T-helper 2 cell treated with Interferon-gamma antibody and Interleukin-4, amounts not matched to agents 5 μg/mL and 100 μg/mL, for 36 hours (primary cell): Measurements from ENCODE around the gene CDT1.
A peak's percentile ranks its signal among the peaks of the same experiment; 100 is the strongest.

ENCODE experiments used
- DNase-seq: peaks from one replicate; pipeline ENCODE4 v3.0.0; 2021; ENCODE audit warnings: low spot score
- H3K27ac Mint-ChIP-seq: one replicate; pipeline ENCODE4 v1.8.0; 2021; ENCODE audit warnings: mild to moderate bottlenecking, mixed read lengths
- H3K27me3 Mint-ChIP-seq: one replicate; pipeline ENCODE4 v1.8.0; 2021; ENCODE audit warnings: low read depth, mixed read lengths
- H3K36me3 Mint-ChIP-seq: one replicate; pipeline ENCODE4 v1.8.0; 2021; ENCODE audit warnings: low read depth, mixed read lengths
- H3K4me1 Mint-ChIP-seq: one replicate; pipeline ENCODE4 v1.8.0; 2021; ENCODE audit warnings: low read depth, mixed read lengths
- H3K4me3 Mint-ChIP-seq: one replicate; pipeline ENCODE4 v1.8.0; 2022; ENCODE audit warnings: mild to moderate bottlenecking, moderate library complexity, mixed read lengths
- H3K9me3 Mint-ChIP-seq: one replicate; pipeline ENCODE4 v1.8.0; 2021; ENCODE audit warnings: mixed read lengths

Gene CDT1

DNA sequence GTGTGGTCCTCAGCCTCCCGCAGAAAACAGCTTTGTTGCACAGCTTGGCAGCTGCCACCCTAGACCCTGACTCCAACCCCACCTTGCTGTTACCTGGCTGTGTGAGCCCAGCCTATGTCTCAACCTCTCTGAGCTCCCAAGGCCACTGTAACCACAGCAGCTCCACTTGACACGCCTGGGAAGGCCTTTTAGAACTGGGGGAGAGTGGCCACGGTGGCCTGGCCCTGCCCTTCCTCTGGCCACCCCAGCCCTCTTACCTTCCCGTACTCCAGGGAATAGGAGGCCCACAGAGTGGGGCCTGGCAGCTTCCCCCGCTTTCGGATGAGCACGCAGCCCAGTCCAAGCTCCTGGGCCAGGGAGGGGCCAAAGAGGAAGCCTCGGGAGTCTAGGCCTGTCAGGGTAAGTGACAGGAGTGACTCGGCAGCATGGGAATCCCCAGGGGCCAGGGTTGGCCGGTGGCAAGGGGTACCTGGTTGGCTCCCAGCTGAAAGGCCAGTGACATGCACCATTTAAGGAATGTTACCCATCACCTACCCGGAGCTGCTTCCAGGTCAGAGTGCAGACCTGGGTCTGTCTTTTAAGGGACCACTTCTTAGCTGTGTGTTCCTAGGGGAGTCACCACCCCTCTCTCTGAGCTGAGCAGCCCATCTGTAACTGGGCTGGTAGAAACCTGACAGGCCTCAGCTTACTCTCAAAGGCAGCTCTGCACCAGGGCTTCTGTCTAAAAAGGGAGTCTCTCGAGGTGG is 6.8 kb downstream of the CDT1 start:
- H3K4me3 Mint-ChIP-seq: peak overlapping the region; percentile 90
- peaks cover 27% of the 10 kb centered on the region for H3K36me3 Mint-ChIP-seq
- peak overlapping the region; percentile 85 for H3K27ac Mint-ChIP-seq
- no peaks in the 10 kb centered on the region for H3K27me3 Mint-ChIP-seq
- no peak for DNase-seq
- H3K9me3 Mint-ChIP-seq: no peaks in the 10 kb centered on the region
- H3K4me1 Mint-ChIP-seq: peaks cover 13% of the 10 kb centered on the region

DNA sequence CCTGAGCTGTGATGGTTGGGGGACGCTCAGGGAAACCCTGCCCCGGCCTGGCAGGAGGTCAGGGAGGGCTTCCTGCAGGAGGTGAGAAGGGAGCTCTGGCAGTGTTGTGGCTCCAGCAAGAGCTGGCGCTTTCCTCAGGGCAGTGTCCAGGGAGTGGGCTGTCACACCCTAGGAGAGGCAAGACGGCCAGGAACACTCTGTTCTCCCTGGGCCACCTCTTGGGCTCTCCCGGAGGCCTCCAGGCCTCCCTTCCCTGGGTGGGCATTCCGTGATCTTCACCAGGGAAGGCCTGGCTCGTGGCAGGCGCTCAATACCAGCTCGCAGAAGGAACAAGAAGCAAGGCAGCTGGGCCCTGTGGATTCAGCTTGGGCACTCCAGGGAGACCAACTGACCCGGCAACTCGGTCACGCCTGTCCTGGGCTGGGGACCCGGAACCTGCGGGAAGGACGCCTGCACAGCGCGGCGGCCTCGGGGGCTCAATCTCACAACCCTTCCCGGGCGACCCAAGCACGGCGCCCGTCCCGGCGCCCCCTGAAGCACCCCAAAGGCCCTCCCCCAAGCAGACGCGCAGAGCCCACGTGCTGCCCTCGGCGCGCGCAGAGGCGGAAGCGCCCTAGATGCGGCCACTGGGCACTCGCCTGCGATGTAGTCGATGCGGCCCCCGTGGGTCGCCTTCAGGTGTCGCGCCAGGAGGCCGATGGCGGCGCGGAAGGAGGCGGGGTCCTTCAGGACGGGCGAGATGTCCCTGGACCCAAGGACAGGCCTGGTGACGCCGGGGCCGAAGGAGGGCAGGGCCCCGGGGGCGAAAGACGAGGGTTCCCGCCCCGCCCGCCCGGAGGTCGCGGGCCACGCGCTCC is 7.6 kb downstream of the CDT1 start:
- no peaks in the 10 kb centered on the region for H3K9me3 Mint-ChIP-seq
- H3K4me1 Mint-ChIP-seq: peaks cover 13% of the 10 kb centered on the region
- H3K36me3 Mint-ChIP-seq: peaks cover 27% of the 10 kb centered on the region
- no peaks in the 10 kb centered on the region for H3K27me3 Mint-ChIP-seq
- H3K4me3 Mint-ChIP-seq: peak overlapping the region; percentile 90
- DNase-seq: peak; percentile 70
- H3K27ac Mint-ChIP-seq: peak overlapping the region; percentile 92

DNA sequence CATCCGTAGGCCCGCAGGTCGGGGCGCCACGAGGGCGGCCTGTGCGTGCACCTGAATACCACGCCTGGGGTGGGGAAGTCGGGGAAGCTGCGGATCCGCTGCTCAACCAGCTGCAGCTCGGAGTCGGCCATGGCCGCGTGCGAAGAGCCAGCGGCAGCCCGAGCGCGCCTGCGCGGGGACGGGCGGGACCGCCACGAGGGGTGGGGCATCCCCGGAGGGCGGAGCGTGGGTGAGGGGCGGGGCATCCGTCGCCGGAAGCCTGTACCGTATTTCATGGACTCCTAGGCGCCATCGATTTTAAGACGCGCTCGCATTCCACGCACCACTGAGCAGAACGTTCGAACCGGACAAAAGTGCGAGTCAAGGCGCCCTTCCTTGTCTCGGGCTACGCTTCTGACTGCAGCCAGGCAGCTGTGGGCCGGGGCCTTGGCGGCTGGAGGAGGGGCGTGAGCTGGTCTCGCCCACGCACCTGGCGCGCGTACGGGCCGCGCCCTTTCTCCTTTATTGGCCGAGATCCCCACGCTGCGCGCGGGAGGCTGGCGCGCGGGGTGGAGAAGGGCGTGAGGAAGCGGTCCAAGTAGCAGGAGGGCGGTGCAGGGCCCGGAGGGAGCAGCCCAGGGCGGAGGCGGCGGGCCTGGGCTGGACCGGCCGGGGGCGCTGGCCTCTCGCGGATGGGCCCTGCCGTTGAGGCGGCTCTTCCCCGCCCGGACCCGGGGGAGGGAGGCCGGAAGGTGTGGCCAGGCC is 8.4 kb downstream of the CDT1 start, which contains the start of gene APRT:
Gene APRT (minus strand): TSS at position 160 of the 744 bp plus-strand sequence. CDS start 29 bp downstream, at position 131.
- Mint-ChIP-seq H3K27me3 (no peaks in the 10 kb centered on the region), H3K27ac (peak within 1 kb of the TSS; percentile 99), H3K36me3 (peaks cover 25% of the 10 kb centered on the region), H3K4me3 (peak within 1 kb of the TSS; percentile 94), H3K9me3 (no peaks in the 10 kb centered on the region), H3K4me1 (peaks cover 13% of the 10 kb centered on the region)
- DNase-seq: peak; percentile 95

DNA sequence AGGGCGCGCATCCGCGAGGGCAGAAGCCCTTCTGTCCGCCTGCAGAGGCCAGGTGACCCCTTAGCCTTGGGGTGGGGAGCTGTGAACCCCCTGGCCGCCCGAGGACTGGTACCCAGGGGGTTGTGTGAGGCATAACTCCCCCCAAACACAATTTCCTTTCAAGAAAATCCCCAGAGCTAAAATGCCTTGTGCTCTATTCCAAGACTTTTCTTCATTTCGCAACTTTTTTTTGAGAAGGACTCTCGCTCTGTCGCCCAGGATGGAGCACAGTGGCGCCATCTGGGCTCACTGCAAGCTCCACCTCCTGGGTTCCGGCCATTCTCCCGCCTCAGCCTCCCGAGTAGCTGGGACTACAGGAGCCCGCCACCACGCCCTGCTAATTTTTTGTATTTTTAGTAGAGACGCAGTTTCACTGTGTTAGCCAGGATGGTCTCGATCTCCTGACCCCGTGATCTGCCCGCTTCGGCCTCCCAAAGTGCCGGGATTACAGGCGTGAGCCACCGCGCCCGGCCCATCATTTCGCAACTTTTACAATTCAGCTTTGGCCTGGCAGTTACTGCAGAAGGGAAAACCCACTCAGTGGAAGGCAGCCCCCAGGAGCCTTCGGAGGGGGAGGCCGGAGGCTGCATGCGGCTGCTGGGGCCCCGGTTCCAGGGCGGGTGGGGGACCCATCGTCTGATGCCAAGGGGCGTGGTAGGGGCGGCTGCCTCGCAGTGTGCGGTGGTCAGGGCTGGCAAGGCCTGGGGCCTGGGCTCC is 9.1 kb downstream of the CDT1 start:
- peak overlapping the region; percentile 85 for H3K4me3 Mint-ChIP-seq
- H3K27me3 Mint-ChIP-seq: no peaks in the 10 kb centered on the region

DNA sequence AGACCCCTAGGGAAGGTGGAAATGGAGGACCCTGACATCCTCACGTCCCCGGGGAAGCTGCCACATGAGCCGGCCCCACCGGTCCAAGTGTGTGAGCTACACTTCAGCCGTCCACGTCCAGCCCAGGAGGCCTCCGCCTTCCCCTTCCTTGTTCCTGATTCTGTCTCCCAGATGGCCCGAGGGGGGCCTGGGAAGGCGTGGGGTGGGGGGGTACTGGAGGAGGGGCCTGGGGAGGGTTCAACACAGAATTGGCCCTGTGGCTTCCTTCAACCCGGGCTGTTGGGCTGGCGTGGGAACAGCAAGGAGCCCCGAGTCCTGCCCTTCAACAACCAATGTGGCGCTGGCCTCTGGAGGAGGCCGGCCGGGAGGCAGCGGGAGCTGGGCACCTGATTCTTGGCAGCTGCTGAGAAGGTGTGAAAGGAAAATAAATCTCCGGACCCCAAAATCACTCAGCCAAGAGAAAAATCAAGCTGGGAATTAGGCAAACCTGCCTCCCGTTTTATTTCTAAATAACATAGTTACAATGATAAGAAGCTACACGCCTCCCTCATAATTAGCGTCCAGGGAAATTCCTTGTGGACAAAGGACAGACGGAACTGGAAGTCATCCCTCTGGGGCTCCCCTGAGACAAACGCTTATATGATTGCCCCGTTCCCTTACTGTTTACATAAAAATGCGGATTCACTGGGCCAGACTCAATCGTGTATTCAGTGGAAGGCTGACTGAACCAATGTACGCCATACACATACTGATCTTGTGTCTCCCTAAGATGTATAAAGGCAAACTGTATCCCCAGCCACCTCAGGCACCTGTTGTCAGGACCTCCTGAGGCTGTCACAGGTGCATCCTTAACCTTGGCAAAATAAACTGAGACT is 9.9 kb downstream of the CDT1 start:
- Mint-ChIP-seq H3K4me1 (peaks cover 13% of the 10 kb centered on the region), H3K9me3 (no peaks in the 10 kb centered on the region), H3K27me3 (no peaks in the 10 kb centered on the region), H3K36me3 (peaks cover 14% of the 10 kb centered on the region), H3K27ac (peak overlapping the region; percentile 23), H3K4me3 (peak overlapping the region; percentile 19)
- DNase-seq: no peak

More for the DNA sequence above, 9.1 kb downstream of the CDT1 start:
- H3K9me3 Mint-ChIP-seq: no peaks in the 10 kb centered on the region
- peaks cover 13% of the 10 kb centered on the region for H3K4me1 Mint-ChIP-seq
- H3K36me3 Mint-ChIP-seq: peaks cover 22% of the 10 kb centered on the region
- H3K27ac Mint-ChIP-seq: peak overlapping the region; percentile 92
- no peak for DNase-seq

DNA sequence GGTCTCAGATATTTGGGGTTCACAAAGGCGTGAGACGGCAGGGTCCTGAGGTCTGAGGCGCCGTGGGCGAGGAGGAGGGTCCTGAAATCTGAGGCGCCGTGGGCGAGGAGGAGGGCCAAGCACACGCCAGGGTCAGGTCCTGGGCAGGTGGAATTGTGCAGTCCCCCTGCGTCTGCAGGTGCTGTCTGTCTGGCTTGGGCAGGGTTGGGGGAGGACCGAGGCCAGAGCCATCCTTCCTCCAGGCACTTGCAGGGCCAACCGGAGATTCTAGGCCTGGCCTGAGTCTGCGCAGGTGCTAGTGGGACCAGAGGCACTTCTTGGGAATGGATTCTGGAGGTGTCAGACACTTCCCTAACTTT is 10.5 kb downstream of the CDT1 start:
- Mint-ChIP-seq H3K36me3 (peaks cover 11% of the 10 kb centered on the region), H3K4me3 (peak overlapping the region; percentile 19), H3K9me3 (no peaks in the 10 kb centered on the region), H3K4me1 (peaks cover 13% of the 10 kb centered on the region), H3K27me3 (no peaks in the 10 kb centered on the region), H3K27ac (peak overlapping the region; percentile 23)
- no peak for DNase-seq

DNA sequence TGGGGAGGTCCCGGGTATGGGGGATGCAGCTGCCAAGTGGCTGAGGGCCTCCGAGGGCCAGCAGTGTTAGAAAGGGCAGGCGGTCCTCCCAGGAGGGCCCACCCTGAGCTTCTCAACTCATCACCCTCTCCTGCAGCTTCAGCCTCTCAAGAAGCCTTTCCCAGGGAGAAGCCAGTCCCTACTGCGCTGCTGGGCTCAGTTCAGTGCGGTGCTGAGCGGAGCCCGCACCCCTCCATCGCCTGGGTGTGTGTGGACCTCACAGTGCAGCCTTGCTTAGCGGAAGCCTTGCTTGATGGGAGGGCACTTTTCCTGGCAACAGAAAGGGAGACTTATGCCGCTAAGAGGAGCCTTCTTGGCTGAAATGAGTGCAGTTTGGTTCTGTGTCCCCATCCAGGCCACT is 11.6 kb downstream of the CDT1 start:
- Mint-ChIP-seq H3K36me3 (peaks cover 4% of the 10 kb centered on the region), H3K27ac (no peak overlapping the region), H3K4me3 (no peak overlapping the region), H3K9me3 (no peaks in the 10 kb centered on the region), H3K27me3 (no peaks in the 10 kb centered on the region), H3K4me1 (peaks cover 10% of the 10 kb centered on the region)
- no peak for DNase-seq

DNA sequence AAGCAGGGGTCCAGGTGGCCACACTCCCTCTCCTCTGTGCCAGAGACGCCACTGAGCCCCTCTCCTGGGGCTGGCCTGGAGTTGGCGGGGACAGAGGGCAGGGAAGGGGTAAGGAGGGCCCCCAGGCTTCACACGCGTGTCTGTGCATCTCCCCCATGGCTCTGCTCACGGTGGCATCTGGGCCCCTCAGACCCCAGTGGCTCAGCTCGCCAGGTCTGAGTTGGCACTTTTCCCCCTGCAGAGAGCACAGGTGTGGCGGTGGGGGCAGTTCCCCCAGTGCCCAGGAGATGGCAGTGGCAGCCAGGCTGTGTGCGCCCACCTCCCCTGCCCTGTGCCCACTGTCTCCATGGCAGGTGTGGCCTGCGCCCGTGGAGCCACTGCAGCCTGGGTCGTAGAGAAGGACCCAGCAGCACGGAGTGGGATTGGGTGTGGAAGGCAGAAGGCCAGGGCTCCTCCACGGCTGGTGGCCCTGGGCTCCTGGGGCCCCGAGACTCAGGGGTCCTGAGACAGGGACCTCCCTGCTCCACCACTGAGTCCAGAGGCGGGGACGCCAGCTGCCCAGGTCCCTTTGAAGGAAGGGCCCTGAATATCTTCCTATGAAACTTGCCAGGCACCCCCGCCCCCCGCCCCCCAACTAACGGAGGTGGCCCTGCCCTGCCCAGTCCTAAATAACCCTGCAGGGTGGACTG is 12.5 kb downstream of the CDT1 start:
- DNase-seq: no peak

DNA sequence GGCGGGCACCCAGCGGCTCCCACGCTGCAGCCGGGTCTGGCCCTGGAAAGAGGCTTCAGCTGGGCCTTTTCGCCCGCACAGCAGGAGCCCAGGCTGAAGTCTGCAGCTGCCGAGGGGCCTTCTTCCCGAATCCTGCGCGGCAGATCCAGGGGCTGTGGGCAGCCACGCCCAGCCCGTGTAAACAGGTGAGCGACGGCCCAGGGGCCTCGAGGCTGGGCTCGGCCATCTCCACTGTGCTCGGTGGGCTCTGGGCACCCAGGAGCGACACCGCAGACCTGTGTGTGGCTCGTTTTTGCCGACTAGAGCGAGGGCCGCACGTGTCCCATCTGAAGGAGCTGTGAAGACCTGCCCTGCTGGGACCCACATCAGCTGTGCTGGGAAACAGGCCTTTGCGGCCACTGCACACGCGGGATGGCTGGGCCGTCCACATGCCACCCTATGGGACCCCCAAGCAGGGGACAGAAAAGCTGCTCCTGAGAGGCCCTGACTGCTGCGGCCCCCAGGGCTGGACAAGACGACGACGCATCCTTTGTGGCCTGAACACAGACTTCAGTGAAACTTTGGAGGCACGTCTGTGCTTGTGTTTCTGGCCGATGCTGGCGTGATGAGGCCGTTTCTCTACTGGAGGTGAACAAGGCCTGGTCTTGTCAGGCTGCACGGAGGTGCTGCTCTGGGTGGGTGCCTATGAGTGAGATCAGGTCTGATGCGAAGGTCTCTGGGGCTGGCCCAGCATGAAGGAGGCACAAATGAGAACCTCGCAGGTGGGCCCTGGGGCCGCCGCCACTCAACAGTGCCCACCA is 13.3 kb downstream of the CDT1 start:
- H3K27ac Mint-ChIP-seq: no peak overlapping the region
- H3K4me3 Mint-ChIP-seq: no peak overlapping the region
- no peaks in the 10 kb centered on the region for H3K36me3 Mint-ChIP-seq
- peaks cover 8% of the 10 kb centered on the region for H3K4me1 Mint-ChIP-seq
- no peaks in the 10 kb centered on the region for H3K27me3 Mint-ChIP-seq
- no peak for DNase-seq
- H3K9me3 Mint-ChIP-seq: no peaks in the 10 kb centered on the region

More for the DNA sequence above, 12.5 kb downstream of the CDT1 start:
- Mint-ChIP-seq H3K36me3 (no peaks in the 10 kb centered on the region), H3K9me3 (no peaks in the 10 kb centered on the region), H3K27me3 (no peaks in the 10 kb centered on the region), H3K4me1 (peaks cover 9% of the 10 kb centered on the region), H3K27ac (no peak overlapping the region), H3K4me3 (no peak overlapping the region)

DNA sequence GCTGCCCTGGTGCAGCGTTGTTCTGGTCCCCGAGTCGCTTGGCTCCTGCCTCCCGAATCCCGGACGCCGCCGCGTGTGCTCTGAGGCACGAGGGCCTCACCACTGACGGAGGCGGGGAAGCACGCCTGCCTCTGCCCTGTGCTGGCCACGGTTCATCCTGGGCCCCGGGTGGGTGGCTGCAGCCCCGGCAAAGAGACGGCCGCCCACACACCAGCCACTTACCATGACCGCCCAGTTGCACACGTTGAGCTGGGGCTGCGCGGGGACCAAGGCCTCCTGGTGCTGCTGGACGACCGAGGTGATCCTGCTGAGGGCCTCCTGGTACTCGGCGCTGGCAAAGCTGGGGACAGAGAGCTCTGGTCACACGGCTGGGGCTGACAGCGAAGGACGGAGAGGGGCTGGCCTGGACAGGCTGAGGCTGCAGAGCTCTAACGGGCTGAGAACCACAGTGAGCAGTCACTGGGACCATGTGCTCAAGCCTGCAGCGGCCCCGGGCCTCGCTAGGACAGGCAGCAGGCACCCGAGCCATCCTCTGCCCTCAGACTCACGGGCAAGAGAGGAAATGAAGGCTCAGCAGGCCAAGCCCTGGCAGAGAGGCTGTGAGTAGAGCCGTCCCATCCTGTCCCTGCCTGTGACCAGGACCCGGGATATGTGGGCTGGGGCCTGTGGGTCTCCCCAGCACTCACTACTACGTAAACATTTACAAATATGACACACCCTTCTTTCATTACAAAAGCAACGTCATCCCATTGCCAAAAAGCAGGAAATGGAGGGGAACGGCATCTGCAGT is 14.4 kb downstream of the CDT1 start:
- no peak overlapping the region for H3K27ac Mint-ChIP-seq
- no peaks in the 10 kb centered on the region for H3K36me3 Mint-ChIP-seq
- H3K4me3 Mint-ChIP-seq: no peak overlapping the region
- DNase-seq: no peak
- peaks cover 3% of the 10 kb centered on the region for H3K4me1 Mint-ChIP-seq
- no peaks in the 10 kb centered on the region for H3K9me3 Mint-ChIP-seq
- H3K27me3 Mint-ChIP-seq: no peaks in the 10 kb centered on the region

DNA sequence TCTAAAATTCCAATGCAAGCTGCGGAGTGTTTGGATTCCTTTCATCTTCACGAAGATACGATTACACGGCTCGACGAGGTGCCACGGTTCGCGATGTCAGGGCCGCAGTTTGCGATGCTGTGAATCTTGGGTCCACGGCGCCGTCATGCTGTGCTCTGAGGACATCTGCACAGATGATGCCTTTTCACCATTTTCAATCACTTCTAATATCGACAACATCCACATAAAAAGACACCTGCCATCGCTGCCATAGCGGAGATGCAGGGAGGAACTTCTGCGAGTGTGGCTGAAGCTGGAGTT is 14.9 kb downstream of the CDT1 start:
- no peak for DNase-seq
- Mint-ChIP-seq H3K9me3 (no peaks in the 10 kb centered on the region), H3K27ac (no peak overlapping the region), H3K27me3 (no peaks in the 10 kb centered on the region), H3K4me3 (no peak overlapping the region), H3K4me1 (peaks cover 3% of the 10 kb centered on the region), H3K36me3 (no peaks in the 10 kb centered on the region)
